H1 (cell line): ENCODE measurements around the gene IL16. TPM values are rescaled to one million over a fixed set of nuclear protein-coding genes. Genes with fewer than 3 reads are reported as not detected.

Source experiments
- CTCF ChIA-PET: fragments of 300-600 bp; sonication (Branson Sonifier 250); formaldehyde crosslinking; loops from one replicate; lab custom pipeline; 2021; ENCODE audit not compliant: partially characterized antibody; lab: Charles Lee
- POLR2A ChIA-PET: fragments of 300-600 bp; sonication (Branson Sonifier 250); formaldehyde crosslinking; loops from one replicate; lab custom pipeline; 2021; ENCODE audit warnings: inconsistent platforms; ENCODE audit not compliant: partially characterized antibody; lab: Charles Lee
- DNase-seq, 2 experiments: peaks; one replicate each; pipeline versions ENCODE4 v3.0.0 to v3.0.0-alpha.2; 2010 to 2022; ENCODE audit warnings: low spot score in 2 of 2, low read depth in 1 of 2, mixed read lengths in 1 of 2
- FAIRE-seq: peaks from 2 replicates; lab custom pipeline; 2011; peaks lifted over from hg19 to GRCh38; lab: Jason Lieb, UNC
- H2AFZ ChIP-seq: 2 replicates; pipeline ENCODE4 v1.8.1; 2012; ENCODE audit warnings: low read length, inconsistent platforms
- H2AK5ac ChIP-seq: 2 replicates; pipeline ENCODE4 v1.6.1; 2013; ENCODE audit warnings: low read depth, low read length
- H2BK120ac ChIP-seq: replicated peaks from 2 replicates; pipeline ENCODE3; 2013; ENCODE audit warnings: low read depth, low read length, inconsistent platforms
- H2BK12ac ChIP-seq: 2 replicates; pipeline ENCODE4 v1.6.1; 2013; ENCODE audit warnings: low read depth, low read length
- H2BK15ac ChIP-seq: 2 replicates; pipeline ENCODE4 v1.6.1; 2013; ENCODE audit warnings: low read length
- H2BK20ac ChIP-seq: 2 replicates; pipeline ENCODE4 v1.6.1; 2013; ENCODE audit warnings: low read length
- H2BK5ac ChIP-seq: 2 replicates; pipeline ENCODE4 v1.6.1; 2013; ENCODE audit warnings: low read depth, low read length
- H3K14ac ChIP-seq: 2 replicates; pipeline ENCODE4 v1.6.1; 2013; ENCODE audit warnings: inconsistent platforms; ENCODE audit not compliant: insufficient read length
- H3K18ac ChIP-seq: 2 replicates; pipeline ENCODE4 v1.6.1; 2013; ENCODE audit warnings: low read length; ENCODE audit errors: extremely low read depth
- H3K23ac ChIP-seq: 2 replicates; pipeline ENCODE4 v1.6.1; 2013; ENCODE audit warnings: inconsistent platforms; ENCODE audit not compliant: insufficient read length
- H3K23me2 ChIP-seq: 2 replicates; pipeline ENCODE4 v1.6.1; 2013; ENCODE audit warnings: low read depth, low read length
- H3K27ac ChIP-seq: 2 replicates; pipeline ENCODE4 v1.6.1; 2011; ENCODE audit warnings: low read depth, low read length, inconsistent platforms
- H3K27me3 ChIP-seq, 4 experiments: replicated peaks in 1 of 4; 1 replicate in 1 of 4; 2 replicates in 3 of 4; pipeline versions ENCODE4 v1.6.1 to v1.8.1; 2011 to 2013; ENCODE audit warnings: low read length in 3 of 4, mild to moderate bottlenecking in 3 of 4, inconsistent platforms in 2 of 4, mixed read lengths in 2 of 4, moderate library complexity in 1 of 4; ENCODE audit not compliant: control insufficient read depth in 3 of 4, insufficient read depth in 3 of 4; ENCODE audit errors: extremely low read depth in 1 of 4
- H3K36me3 ChIP-seq, 4 experiments: 2 replicates each; pipeline versions ENCODE4 v1.6.1 to v1.8.1; 2011 to 2013; ENCODE audit warnings: mild to moderate bottlenecking in 4 of 4, low read length in 3 of 4, moderate library complexity in 2 of 4, control low read depth in 1 of 4, inconsistent platforms in 1 of 4; ENCODE audit not compliant: insufficient read depth in 4 of 4, control insufficient read depth in 2 of 4
- H3K4ac ChIP-seq: replicated peaks from 2 replicates; pipeline ENCODE3; 2013; ENCODE audit warnings: low read length, low read depth, mixed read lengths, inconsistent platforms; ENCODE audit not compliant: insufficient read length
- H3K4me1 ChIP-seq, 4 experiments: replicated peaks in 1 of 4; 1 replicate in 1 of 4; 2 replicates in 3 of 4; pipeline versions ENCODE4 v1.6.1 to v1.8.1; 2011 to 2013; ENCODE audit warnings: low read length in 3 of 4, inconsistent platforms in 2 of 4, mixed read lengths in 1 of 4; ENCODE audit not compliant: insufficient read depth in 4 of 4, control insufficient read depth in 3 of 4
- H3K4me2 ChIP-seq, 2 experiments: 2 replicates each; pipeline versions ENCODE4 v1.6.1 to v1.8.1; 2011 to 2013; ENCODE audit warnings: low read depth in 2 of 2, low read length in 2 of 2, control low read depth in 1 of 2, inconsistent platforms in 1 of 2, mild to moderate bottlenecking in 1 of 2; ENCODE audit not compliant: insufficient read depth in 1 of 2
- H3K4me3 ChIP-seq, 4 experiments: fragments of 200-600, 300-600 bp in 1 of 4; sonication (generic), shearing (Covaris generic), sonication (Bioruptor Twin) in 1 of 4; 2 replicates each; pipeline versions ENCODE4 v1.5.1 to v1.8.1; 2011 to 2016; ENCODE audit warnings: low read length in 4 of 4, low read depth in 3 of 4, control low read depth in 2 of 4, inconsistent platforms in 2 of 4, mild to moderate bottlenecking in 2 of 4, mixed read lengths in 1 of 4, moderate library complexity in 1 of 4; ENCODE audit not compliant: insufficient read depth in 2 of 4; ENCODE audit errors: extremely low read depth in 1 of 4
- H3K56ac ChIP-seq: replicated peaks from 2 replicates; pipeline ENCODE3; 2013; ENCODE audit warnings: low read depth, mild to moderate bottlenecking, mixed read lengths, low read length, inconsistent platforms; ENCODE audit not compliant: insufficient read length
- H3K79me1 ChIP-seq: 2 replicates; pipeline ENCODE4 v1.6.1; 2013; ENCODE audit warnings: low read depth, low read length, control low read depth
- H3K79me2 ChIP-seq, 2 experiments: 2 replicates each; pipeline versions ENCODE4 v1.6.1 to v1.8.1; 2012 to 2013; ENCODE audit warnings: low read length in 2 of 2, mild to moderate bottlenecking in 2 of 2, inconsistent platforms in 1 of 2; ENCODE audit not compliant: insufficient read depth in 2 of 2, control insufficient read depth in 1 of 2
- H3K9ac ChIP-seq, 4 experiments: replicated peaks in 1 of 4; 1 replicate in 1 of 4; 2 replicates in 3 of 4; pipeline versions ENCODE4 v1.6.1 to v1.8.1; 2011 to 2013; ENCODE audit warnings: low read depth in 3 of 4, low read length in 3 of 4, control low read depth in 2 of 4, mild to moderate bottlenecking in 2 of 4, moderate library complexity in 2 of 4, inconsistent platforms in 1 of 4; ENCODE audit errors: extremely low read depth in 1 of 4
- H3K9me3 ChIP-seq, 2 experiments: 2 replicates each; pipeline versions ENCODE4 v1.6.1 to v1.8.1; 2012 to 2013; ENCODE audit warnings: mild to moderate bottlenecking in 2 of 2, moderate library complexity in 2 of 2, control low read depth in 1 of 2, inconsistent platforms in 1 of 2, low read depth in 1 of 2, low read length in 1 of 2, mixed read lengths in 1 of 2; ENCODE audit not compliant: insufficient read depth in 2 of 2
- H4K20me1 ChIP-seq, 2 experiments: replicated peaks in 1 of 2; 2 replicates each; pipeline versions ENCODE3 to v1.8.1; 2011 to 2013; ENCODE audit warnings: inconsistent platforms in 2 of 2, low read length in 2 of 2, mild to moderate bottlenecking in 1 of 2; ENCODE audit not compliant: insufficient read depth in 2 of 2, control insufficient read depth in 1 of 2
- H4K5ac ChIP-seq: 2 replicates; pipeline ENCODE4 v1.6.1; 2013; ENCODE audit warnings: low read length, low read depth, mixed read lengths, inconsistent platforms; ENCODE audit not compliant: insufficient read length
- H4K8ac ChIP-seq: 2 replicates; pipeline ENCODE4 v1.8.0; 2013; ENCODE audit warnings: mild to moderate bottlenecking, moderate library complexity, low read length, inconsistent platforms; ENCODE audit not compliant: insufficient read depth; ENCODE audit errors: extremely low read depth
- H4K91ac ChIP-seq: replicated peaks from 2 replicates; pipeline ENCODE3; 2013; ENCODE audit warnings: low read length, mixed read lengths, inconsistent platforms; ENCODE audit not compliant: insufficient read length
- ASH2L ChIP-seq: fragments of 200-600, 300-600 bp; sonication (generic); IDR thresholded peaks from one replicate; pipeline ENCODE4 v1.7.1; 2017; ENCODE audit warnings: low read length
- ATF2 ChIP-seq: IDR thresholded peaks from 2 replicates; pipeline ENCODE4 v1.6.1; 2012; ENCODE audit warnings: low read length, inconsistent platforms
- CHD2 ChIP-seq: IDR thresholded peaks from 2 replicates; pipeline ENCODE4 v1.6.1; 2012; ENCODE audit warnings: low read length, improper control_type of control experiment
- CTCF ChIP-seq, 3 experiments: IDR thresholded peaks; 1 replicate in 2 of 3; 2 replicates in 1 of 3; pipeline versions ENCODE4 v1.5.1 to v1.6.1; 2011; ENCODE audit warnings: low read length in 3 of 3, mild to moderate bottlenecking in 3 of 3, inconsistent platforms in 2 of 3, low read depth in 1 of 3, moderate library complexity in 1 of 3; ENCODE audit not compliant: insufficient read depth in 1 of 3; ENCODE audit errors: control extremely low read depth in 1 of 3
- EGR1 ChIP-seq: IDR thresholded peaks from 2 replicates; pipeline ENCODE4 v1.6.1; 2011; ENCODE audit warnings: low read depth, low read length, borderline replicate concordance
- GTF2F1 ChIP-seq: IDR thresholded peaks from 2 replicates; pipeline ENCODE4 v1.6.1; 2012; ENCODE audit warnings: low read depth, low read length, improper control_type of control experiment, borderline replicate concordance
- KDM4A ChIP-seq: IDR thresholded peaks from one replicate; pipeline ENCODE4 v1.7.1; 2012; ENCODE audit warnings: low read depth, mild to moderate bottlenecking, moderate library complexity, low read length, inconsistent platforms; ENCODE audit not compliant: severe bottlenecking
- RAD21 ChIP-seq, 2 experiments: IDR thresholded peaks in 1 of 2; conservative IDR thresholded peaks in 1 of 2; 2 replicates each; pipeline ENCODE4 v1.6.1; 2011; ENCODE audit warnings: low read depth in 2 of 2, low read length in 2 of 2, improper control_type of control experiment in 1 of 2, inconsistent platforms in 1 of 2, mild to moderate bottlenecking in 1 of 2, moderate library complexity in 1 of 2
- RXRA ChIP-seq: IDR thresholded peaks from 2 replicates; pipeline ENCODE4 v1.6.1; 2011; ENCODE audit warnings: low read depth, mild to moderate bottlenecking, low read length, moderate library complexity; ENCODE audit not compliant: insufficient read depth
- SP2 ChIP-seq: IDR thresholded peaks from 2 replicates; pipeline ENCODE4 v1.6.1; 2012; ENCODE audit warnings: mild to moderate bottlenecking, low read length, inconsistent platforms
- WGBS, 2 experiments: shearing (Covaris generic) in 1 of 2; methylation state at CpG; one replicate each; pipeline versions ENCODE4 v1.1.6 to v1.1.7; 2013 to 2015; ENCODE audit warnings: low lambda C conversion rate in 2 of 2, mixed read lengths in 2 of 2, inconsistent platforms in 1 of 2, low coverage in 1 of 2, missing lambda C conversion rate in 1 of 2; ENCODE audit not compliant: insufficient replicate concordance in 2 of 2, insufficient coverage in 1 of 2, insufficient read length in 1 of 2; ENCODE audit errors: extremely low coverage in 1 of 2, missing lambda C conversion rate in 1 of 2; 5-methylcytosine and 5-hydroxymethylcytosine counted together
- polyA plus RNA-seq, 7 experiments: library from polyadenylated mRNA; depleted of rRNA in 3 of 7; stranded (reverse) in 5 of 7; unstranded in 2 of 7; fragments of >200 nt in 5 of 7; fragments of 200-250 nt in 2 of 7; gene quantifications; 1 replicate in 5 of 7; 2 replicates in 1 of 7; 4 replicates in 1 of 7; pipeline versions ENCODE4 v1.2.1 to v1.2.3, GENCODE V29; 2011 to 2013; ENCODE audit warnings: missing spikeins in 2 of 7, mixed read lengths in 2 of 7
- total RNA-seq: library from RNA; stranded (reverse); fragmentation: NEBNext Ultra II Directional; extraction: Animal tissue kit (Norgen Biotek cat#: 25700); gene quantifications from 2 replicates; pipeline ENCODE4 v1.2.1, GENCODE V29; 2021

IL16 gene
- total and polyA plus RNA-seq, 2 of the 8 experiments (the other 6 are each of a cell fraction or from before 2014, with no cell fraction given) = 0.03 to 0.09 TPM

DNA sequence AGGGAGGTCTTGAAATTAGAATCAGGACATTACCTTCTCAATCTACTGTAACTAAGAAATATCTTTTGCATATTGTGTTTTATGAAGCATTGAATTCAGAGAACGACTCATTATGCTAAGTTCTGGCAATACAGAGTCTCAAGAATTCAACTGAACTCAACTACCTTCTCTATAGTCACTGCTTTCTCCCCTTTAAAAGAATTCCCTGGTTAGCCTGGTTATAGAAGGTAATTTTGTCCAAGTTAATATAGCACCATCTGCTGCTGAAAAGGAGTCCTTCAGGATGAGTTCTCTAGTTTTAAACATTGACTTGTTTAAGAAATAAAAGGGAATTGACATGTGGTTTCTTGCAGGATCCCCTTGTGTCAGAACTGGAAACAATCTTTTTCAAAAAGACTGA, 60.2 kb downstream of the IL16 start:
- H2BK12ac ChIP-seq = no peak overlapping the region
- ChIA-PET CTCF (interaction anchor here (0.7 to 12.0 kb wide), 7 partner anchors 10 to 167 kb away, joined by 3 to 84 read pairs (median 3); no protein-coding TSS in a partner anchor), POLR2A (no interaction called here)
- H3K79me2 ChIP-seq = no peaks in the 10 kb centered on the region
- no peak overlapping the region for H4K8ac ChIP-seq
- no peaks in the 10 kb centered on the region for H3K4me1 ChIP-seq
- no peak overlapping the region for H4K5ac ChIP-seq
- WGBS, 2 experiments = 52% methylated on average over 1 of the region's 1 CpG; no CpG with 5 or more reads in 1 of the 2 experiments
- no peak overlapping the region for H3K18ac ChIP-seq
- H2AFZ ChIP-seq = no peak overlapping the region
- H3K23ac ChIP-seq = no peak overlapping the region
- no peaks in the 10 kb centered on the region for H3K27me3 ChIP-seq
- no peaks in the 10 kb centered on the region for H3K79me1 ChIP-seq
- no peak overlapping the region for H2BK20ac ChIP-seq
- H3K4me2 ChIP-seq = no peak overlapping the region
- no peaks in the 10 kb centered on the region for H3K23me2 ChIP-seq
- H3K56ac ChIP-seq = no peak overlapping the region
- H3K9me3 ChIP-seq = no peaks in the 10 kb centered on the region
- no peak overlapping the region for H3K4me3 ChIP-seq
- no peaks in the 10 kb centered on the region for H4K20me1 ChIP-seq
- H2BK15ac ChIP-seq = no peak overlapping the region
- no peak overlapping the region for H3K4ac ChIP-seq
- no peak overlapping the region for H2BK120ac ChIP-seq
- H3K27ac ChIP-seq = no peak overlapping the region
- H3K14ac ChIP-seq = no peak overlapping the region
- H3K36me3 ChIP-seq = no peaks in the 10 kb centered on the region
- FAIRE-seq (no peak), DNase-seq (no peak)
- H2BK5ac ChIP-seq = no peak overlapping the region
- H4K91ac ChIP-seq = no peak overlapping the region
- H3K9ac ChIP-seq = no peak overlapping the region
- H2AK5ac ChIP-seq = no peak overlapping the region
- TF ChIP-seq KDM4A (no peak), RXRA (no peak), ATF2 (no peak), EGR1 (no peak), RAD21 (IDR thresholded peaks at IDR 0.05 in 1 of 2, conservative IDR thresholded peaks at IDR 0.05 in 1 of 2; ENCODE audit: low read depth in 2 of 2, low read length in 2 of 2) (peak; percentile 55), CTCF (IDR thresholded peaks at IDR 0.05; ENCODE audit: control extremely low read depth in 1 of 3, insufficient read depth in 1 of 3, low read depth in 1 of 3, low read length in 3 of 3) (peak in 2 of 3 experiments; percentile 37 to 43; a peak in 2 of 4 replicates), CHD2 (no peak), GTF2F1 (no peak), ASH2L (no peak), SP2 (no peak)
